Spleen (tissue), 7 donors: ENCODE results near the gene ARHGEF26.

ENCODE experiments used
- POLR2AphosphoS5 ChIP-seq, 3 donors: sonication (generic); formaldehyde crosslinking; IDR thresholded peaks; one replicate each; pipeline ENCODE4 v1.5.1; 2017; ENCODE audit warnings: antibody characterized with exemption in 3 of 3
- TF ChIP-seq, protein P1 (sequence below), 11 experiments: fragments of 200-600 bp in 7 of 11; fragments of 450-650 bp in 4 of 11; sonication (generic) in 4 of 11; IDR thresholded peaks in 8 of 11; conservative IDR thresholded peaks in 3 of 11; 1 replicate in 7 of 11; 2 replicates in 4 of 11; pipeline versions ENCODE4 v1.4.0 to v1.8.0; 2016 to 2021; ENCODE audit warnings: antibody characterized with exemption in 11 of 11, inconsistent platforms in 4 of 11, mild to moderate bottlenecking in 1 of 11
- donor health status: DM: no; HTN: no; CAD: no; lungs with moderate emphysema.
- donor health status: DM: no; HTN: no; CAD: no.
- donor health status: DM: no; HTN: no; CAD: no.

DNA sequence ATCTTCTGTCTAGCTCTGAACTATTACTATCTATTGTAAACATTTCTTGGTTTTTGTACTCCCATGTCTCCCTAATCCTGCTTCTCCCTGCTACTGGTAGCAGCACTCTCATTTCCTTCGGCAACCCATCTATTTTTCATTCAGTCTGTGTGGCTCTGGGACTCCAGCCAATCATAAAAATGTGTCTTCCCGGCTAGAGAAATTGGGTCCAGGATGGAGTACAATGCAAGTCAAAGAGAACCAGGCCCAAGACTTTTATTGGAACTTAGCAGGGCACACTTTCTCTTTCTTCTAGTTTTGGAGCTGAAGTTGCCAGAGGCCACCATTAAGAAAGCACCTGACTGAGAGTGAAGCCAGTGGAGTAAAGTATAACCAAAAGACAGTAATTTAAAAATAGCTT is 22.8 kb upstream of the ARHGEF26 start:
- TF ChIP-seq, protein P1, sequence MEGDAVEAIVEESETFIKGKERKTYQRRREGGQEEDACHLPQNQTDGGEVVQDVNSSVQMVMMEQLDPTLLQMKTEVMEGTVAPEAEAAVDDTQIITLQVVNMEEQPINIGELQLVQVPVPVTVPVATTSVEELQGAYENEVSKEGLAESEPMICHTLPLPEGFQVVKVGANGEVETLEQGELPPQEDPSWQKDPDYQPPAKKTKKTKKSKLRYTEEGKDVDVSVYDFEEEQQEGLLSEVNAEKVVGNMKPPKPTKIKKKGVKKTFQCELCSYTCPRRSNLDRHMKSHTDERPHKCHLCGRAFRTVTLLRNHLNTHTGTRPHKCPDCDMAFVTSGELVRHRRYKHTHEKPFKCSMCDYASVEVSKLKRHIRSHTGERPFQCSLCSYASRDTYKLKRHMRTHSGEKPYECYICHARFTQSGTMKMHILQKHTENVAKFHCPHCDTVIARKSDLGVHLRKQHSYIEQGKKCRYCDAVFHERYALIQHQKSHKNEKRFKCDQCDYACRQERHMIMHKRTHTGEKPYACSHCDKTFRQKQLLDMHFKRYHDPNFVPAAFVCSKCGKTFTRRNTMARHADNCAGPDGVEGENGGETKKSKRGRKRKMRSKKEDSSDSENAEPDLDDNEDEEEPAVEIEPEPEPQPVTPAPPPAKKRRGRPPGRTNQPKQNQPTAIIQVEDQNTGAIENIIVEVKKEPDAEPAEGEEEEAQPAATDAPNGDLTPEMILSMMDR (IDR thresholded peaks at IDR 0.05 in 8 of 11, conservative IDR thresholded peaks at IDR 0.05 in 3 of 11): no peak
- no peak for TF ChIP-seq POLR2AphosphoS5 (IDR thresholded peaks at IDR 0.05)
